Osteocyte (in vitro differentiated cells): ENCODE results near the gene TIFAB. TPM values are rescaled to one million over a fixed set of nuclear protein-coding genes. Genes with fewer than 3 reads are reported as not detected.

Experiments used
- DNase-seq: peaks from one replicate; pipeline ENCODE4 v3.0.0; 2021; ENCODE audit warnings: mixed read lengths; ENCODE audit not compliant: unreplicated experiment; ENCODE audit errors: extremely low spot score
- H3K27ac Mint-ChIP-seq: one replicate; pipeline ENCODE4 v1.8.0; 2021; ENCODE audit warnings: mild to moderate bottlenecking, mixed read lengths; ENCODE audit not compliant: unreplicated experiment
- H3K27me3 Mint-ChIP-seq: one replicate; pipeline ENCODE4 v1.8.0; 2021; ENCODE audit warnings: mixed read lengths; ENCODE audit not compliant: unreplicated experiment
- H3K36me3 Mint-ChIP-seq: one replicate; pipeline ENCODE4 v1.8.0; 2021; ENCODE audit warnings: mixed read lengths; ENCODE audit not compliant: unreplicated experiment
- H3K4me1 Mint-ChIP-seq: one replicate; pipeline ENCODE4 v1.8.0; 2021; ENCODE audit warnings: mixed read lengths; ENCODE audit not compliant: unreplicated experiment
- H3K4me3 Mint-ChIP-seq: one replicate; pipeline ENCODE4 v1.8.0; 2021; ENCODE audit warnings: mild to moderate bottlenecking, moderate library complexity, mixed read lengths; ENCODE audit not compliant: unreplicated experiment
- H3K9me3 Mint-ChIP-seq: one replicate; pipeline ENCODE4 v1.8.0; 2021; ENCODE audit warnings: mixed read lengths; ENCODE audit not compliant: unreplicated experiment
- CTCF ChIP-seq: fragments of 200-600 bp; sonication (generic); IDR thresholded peaks from 2 replicates; pipeline ENCODE4 v1.5.0; 2021; ENCODE audit warnings: antibody characterized with exemption, mild to moderate bottlenecking, moderate library complexity
- total RNA-seq: library from RNA; stranded (reverse); gene quantifications from 2 replicates; pipeline ENCODE4 v1.2.1, GENCODE V29; 2021

TIFAB gene
- total RNA-seq, 1 donor from 2014 or later = not detected

GRCh38 chr5:135487037-135487395, 34.9 kb upstream of the TIFAB start:
- no peak for DNase-seq
- H3K4me3 Mint-ChIP-seq = no peak overlapping the region
- no peak overlapping the region for H3K27ac Mint-ChIP-seq
- H3K27me3 Mint-ChIP-seq = peaks cover 65% of the 10 kb centered on the region
- no peaks in the 10 kb centered on the region for H3K9me3 Mint-ChIP-seq
- no peak for TF ChIP-seq CTCF
- H3K4me1 Mint-ChIP-seq = peaks cover 20% of the 10 kb centered on the region
- no peaks in the 10 kb centered on the region for H3K36me3 Mint-ChIP-seq

- peaks cover 65% of the 10 kb centered on the region for H3K27me3 Mint-ChIP-seq
- no peak for DNase-seq
- no peak overlapping the region for H3K27ac Mint-ChIP-seq
- H3K4me3 Mint-ChIP-seq = no peak overlapping the region
- no peaks in the 10 kb centered on the region for H3K9me3 Mint-ChIP-seq
- no peak for TF ChIP-seq CTCF
- H3K4me1 Mint-ChIP-seq = peaks cover 20% of the 10 kb centered on the region
- H3K36me3 Mint-ChIP-seq = no peaks in the 10 kb centered on the region
Measured at GRCh38 chr5:135486131-135487036, 34.2 kb upstream of the TIFAB start.

- no peaks in the 10 kb centered on the region for H3K9me3 Mint-ChIP-seq
- no peak overlapping the region for H3K27ac Mint-ChIP-seq
- peaks cover 15% of the 10 kb centered on the region for H3K4me1 Mint-ChIP-seq
- H3K36me3 Mint-ChIP-seq = no peaks in the 10 kb centered on the region
- DNase-seq = no peak
- H3K27me3 Mint-ChIP-seq = peaks cover 55% of the 10 kb centered on the region
- no peak for TF ChIP-seq CTCF
- H3K4me3 Mint-ChIP-seq = no peak overlapping the region
Measured at GRCh38 chr5:135484674-135485086, 32.5 kb upstream of the TIFAB start.

- no peak for DNase-seq
- no peaks in the 10 kb centered on the region for H3K9me3 Mint-ChIP-seq
- no peak for TF ChIP-seq CTCF
- no peak overlapping the region for H3K4me3 Mint-ChIP-seq
- H3K4me1 Mint-ChIP-seq = peaks cover 2% of the 10 kb centered on the region
- peaks cover 53% of the 10 kb centered on the region for H3K27me3 Mint-ChIP-seq
- H3K36me3 Mint-ChIP-seq = no peaks in the 10 kb centered on the region
- no peak overlapping the region for H3K27ac Mint-ChIP-seq
Measured at GRCh38 chr5:135483254-135483653, 31.1 kb upstream of the TIFAB start.

GRCh38 chr5:135482381-135482933, 30.3 kb upstream of the TIFAB start:
- H3K4me3 Mint-ChIP-seq = no peak overlapping the region
- no peaks in the 10 kb centered on the region for H3K9me3 Mint-ChIP-seq
- H3K27me3 Mint-ChIP-seq = peaks cover 51% of the 10 kb centered on the region
- H3K36me3 Mint-ChIP-seq = no peaks in the 10 kb centered on the region
- no peak for TF ChIP-seq CTCF
- H3K27ac Mint-ChIP-seq = no peak overlapping the region
- H3K4me1 Mint-ChIP-seq = no peaks in the 10 kb centered on the region
- DNase-seq = no peak
